ENCODE data around the gene ABCC5. TPM values are rescaled to one million over a fixed set of nuclear protein-coding genes. Genes with fewer than 3 reads are reported as not detected.

The ABCC5 gene
- total RNA-seq, 1 experiment from 2014 or later = 35.1 TPM

DNA sequence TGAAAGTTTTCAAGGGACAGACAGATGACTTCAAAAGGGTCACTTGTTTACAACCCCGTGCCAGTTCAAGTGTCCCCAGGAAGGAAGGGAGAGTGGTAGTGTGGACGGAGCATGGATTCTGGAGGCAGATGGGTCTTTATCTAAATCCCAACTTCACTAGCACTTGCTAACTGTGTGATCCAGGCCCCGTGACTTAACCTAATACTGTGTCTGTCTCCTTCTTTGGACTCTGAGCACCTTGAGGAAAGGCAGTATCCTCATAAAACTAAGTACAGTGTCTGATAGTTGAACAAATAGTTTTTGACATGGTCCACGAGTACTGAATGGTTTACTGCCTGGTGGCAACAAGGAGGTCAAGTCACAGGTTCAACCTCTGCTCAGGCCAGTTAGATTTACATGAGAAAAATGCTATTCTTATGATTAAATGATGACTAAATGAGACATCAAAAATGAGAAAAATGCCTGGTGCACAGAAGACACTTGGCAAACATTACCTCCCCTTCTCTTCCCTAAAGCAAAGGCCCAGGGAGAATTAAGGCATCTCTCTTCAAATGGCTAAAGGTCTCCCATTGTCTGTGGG is 48.9 kb downstream of the ABCC5 start:
- in situ Hi-C loops (cut with HindIII; ENCODE audit: low pct_unique_long_range_greater_than_20kb, low sequenced_read_pairs) (no loop called here), intact Hi-C loops (cut with micrococcal nuclease; ENCODE audit: unreplicated experiment) (no loop called here)
- ATAC-seq (no peak), DNase-seq (ENCODE audit: low read depth, low spot score) (no peak)
- H3K4me3 ChIP-seq (ENCODE audit: low read depth in 2 of 2, low read length in 2 of 2) = no peak overlapping the region
- H3K36me3 ChIP-seq (ENCODE audit: control insufficient read depth, insufficient read depth, low read length) = peaks cover 5% of the 10 kb centered on the region; the same call in 1 of the 2 replicates
- ChIA-PET POLR2A (no interaction called here), CTCF (no interaction called here)
- no peaks in the 10 kb centered on the region for H3K4me1 ChIP-seq (ENCODE audit: control insufficient read depth, insufficient read depth, low read length)
- no peak overlapping the region for H3K27ac ChIP-seq (ENCODE audit: low read length)
- H3K9me3 ChIP-seq (ENCODE audit: control insufficient read depth, insufficient read depth, low read depth, low read length) = no peaks in the 10 kb centered on the region
- BruUV-seq (replicated peaks) = no TSS peak
- TF ChIP-seq POLR2AphosphoS5 (IDR thresholded peaks at IDR 0.05; ENCODE audit: low read depth, low read length) (no peak), CTCF (IDR thresholded peaks at IDR 0.05) (no peak), SIN3A (IDR thresholded peaks at IDR 0.05; ENCODE audit: borderline replicate concordance, insufficient read depth, low read depth, low read length) (no peak), TCF7L2 (IDR thresholded peaks at IDR 0.05; ENCODE audit: low read depth, low read length) (no peak)
- TF ChIP-seq, protein P1, sequence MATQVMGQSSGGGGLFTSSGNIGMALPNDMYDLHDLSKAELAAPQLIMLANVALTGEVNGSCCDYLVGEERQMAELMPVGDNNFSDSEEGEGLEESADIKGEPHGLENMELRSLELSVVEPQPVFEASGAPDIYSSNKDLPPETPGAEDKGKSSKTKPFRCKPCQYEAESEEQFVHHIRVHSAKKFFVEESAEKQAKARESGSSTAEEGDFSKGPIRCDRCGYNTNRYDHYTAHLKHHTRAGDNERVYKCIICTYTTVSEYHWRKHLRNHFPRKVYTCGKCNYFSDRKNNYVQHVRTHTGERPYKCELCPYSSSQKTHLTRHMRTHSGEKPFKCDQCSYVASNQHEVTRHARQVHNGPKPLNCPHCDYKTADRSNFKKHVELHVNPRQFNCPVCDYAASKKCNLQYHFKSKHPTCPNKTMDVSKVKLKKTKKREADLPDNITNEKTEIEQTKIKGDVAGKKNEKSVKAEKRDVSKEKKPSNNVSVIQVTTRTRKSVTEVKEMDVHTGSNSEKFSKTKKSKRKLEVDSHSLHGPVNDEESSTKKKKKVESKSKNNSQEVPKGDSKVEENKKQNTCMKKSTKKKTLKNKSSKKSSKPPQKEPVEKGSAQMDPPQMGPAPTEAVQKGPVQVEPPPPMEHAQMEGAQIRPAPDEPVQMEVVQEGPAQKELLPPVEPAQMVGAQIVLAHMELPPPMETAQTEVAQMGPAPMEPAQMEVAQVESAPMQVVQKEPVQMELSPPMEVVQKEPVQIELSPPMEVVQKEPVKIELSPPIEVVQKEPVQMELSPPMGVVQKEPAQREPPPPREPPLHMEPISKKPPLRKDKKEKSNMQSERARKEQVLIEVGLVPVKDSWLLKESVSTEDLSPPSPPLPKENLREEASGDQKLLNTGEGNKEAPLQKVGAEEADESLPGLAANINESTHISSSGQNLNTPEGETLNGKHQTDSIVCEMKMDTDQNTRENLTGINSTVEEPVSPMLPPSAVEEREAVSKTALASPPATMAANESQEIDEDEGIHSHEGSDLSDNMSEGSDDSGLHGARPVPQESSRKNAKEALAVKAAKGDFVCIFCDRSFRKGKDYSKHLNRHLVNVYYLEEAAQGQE (IDR thresholded peaks at IDR 0.05; ENCODE audit: insufficient read depth in 1 of 2, low read depth in 2 of 2, low read length in 1 of 2) = no peak
- no peaks in the 10 kb centered on the region for H3K27me3 ChIP-seq (ENCODE audit: control insufficient read depth, insufficient read depth, low read length)

DNA sequence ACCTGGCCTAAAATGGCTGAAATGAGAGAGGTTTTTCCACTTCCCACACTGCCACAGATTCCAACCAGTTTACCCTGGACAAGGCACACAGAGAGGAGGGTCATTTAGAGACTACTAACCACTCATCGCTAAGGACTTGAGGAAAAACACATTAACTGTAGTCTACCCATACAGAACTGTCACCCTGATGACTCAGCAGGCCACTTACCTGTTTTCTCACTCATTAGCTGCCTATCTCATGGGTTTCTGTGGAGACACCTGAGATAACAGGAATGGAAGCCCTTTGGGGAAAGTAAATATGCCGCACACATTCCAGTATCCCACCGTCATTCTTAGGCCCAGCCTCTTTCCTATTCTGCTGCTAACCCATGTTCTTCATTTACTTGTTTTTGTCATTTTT is 50.0 kb downstream of the ABCC5 start:
- H3K36me3 ChIP-seq (ENCODE audit: control insufficient read depth, insufficient read depth, low read length) = peaks cover 5% of the 10 kb centered on the region; the same call in 1 of the 2 replicates
- POLR2A ChIA-PET = no interaction called here

More for the DNA sequence above, 50.0 kb downstream of the ABCC5 start:
- H3K9me3 ChIP-seq (ENCODE audit: control insufficient read depth, insufficient read depth, low read depth, low read length) = no peaks in the 10 kb centered on the region
- no peak overlapping the region for H3K4me3 ChIP-seq (ENCODE audit: low read depth in 2 of 2, low read length in 2 of 2)
- no TSS peak for BruUV-seq (replicated peaks)
- no peak overlapping the region for H3K27ac ChIP-seq (ENCODE audit: low read length)
- ATAC-seq = no peak
- intact Hi-C loops (cut with micrococcal nuclease; ENCODE audit: unreplicated experiment) = no loop called here
- CTCF ChIA-PET = no interaction called here
- in situ Hi-C loops (cut with HindIII; ENCODE audit: low pct_unique_long_range_greater_than_20kb, low sequenced_read_pairs) = no loop called here
- H3K27me3 ChIP-seq (ENCODE audit: control insufficient read depth, insufficient read depth, low read length) = no peaks in the 10 kb centered on the region
- no peak for DNase-seq (ENCODE audit: low read depth, low spot score)
- TF ChIP-seq CTCF (IDR thresholded peaks at IDR 0.05) (no peak), SIN3A (IDR thresholded peaks at IDR 0.05; ENCODE audit: borderline replicate concordance, insufficient read depth, low read depth, low read length) (no peak), POLR2AphosphoS5 (IDR thresholded peaks at IDR 0.05; ENCODE audit: low read depth, low read length) (no peak), TCF7L2 (IDR thresholded peaks at IDR 0.05; ENCODE audit: low read depth, low read length) (no peak)
- TF ChIP-seq, protein P1 (IDR thresholded peaks at IDR 0.05; ENCODE audit: insufficient read depth in 1 of 2, low read depth in 2 of 2, low read length in 1 of 2) = no peak
- no peaks in the 10 kb centered on the region for H3K4me1 ChIP-seq (ENCODE audit: control insufficient read depth, insufficient read depth, low read length)
